ENCODE results near the gene PCNX3.

Gene PCNX3

GRCh38 chr11:65580756-65581155 is 34.8 kb upstream of the PCNX3 start:
- DNase-seq, result no peak

GRCh38 chr11:65581928-65582327 is 33.6 kb upstream of the PCNX3 start:
- DNase-seq, result no peak

GRCh38 chr11:65583589-65583988 is 32.0 kb upstream of the PCNX3 start:
- no peak for DNase-seq

- no peak for DNase-seq
Measured at GRCh38 chr11:65584106-65584505, 31.5 kb upstream of the PCNX3 start.

- DNase-seq, result no peak
Measured at GRCh38 chr11:65584723-65585171, 30.8 kb upstream of the PCNX3 start.

- DNase-seq, result no peak
Measured at GRCh38 chr11:65585396-65586246, 30.0 kb upstream of the PCNX3 start.

- DNase-seq, result no peak
Measured at GRCh38 chr11:65586247-65586630, 29.3 kb upstream of the PCNX3 start.

- DNase-seq, result no peak
Measured at GRCh38 chr11:65586676-65587075, 28.9 kb upstream of the PCNX3 start.

- peak; percentile 13 for DNase-seq
Measured at GRCh38 chr11:65588199-65589054, 27.1 kb upstream of the PCNX3 start.

- DNase-seq, result no peak
Measured at GRCh38 chr11:65589444-65590239, 25.9 kb upstream of the PCNX3 start.

- no peak for DNase-seq
Measured at GRCh38 chr11:65590240-65590738, 25.3 kb upstream of the PCNX3 start.

GRCh38 chr11:65591939-65592857 is 23.4 kb upstream of the PCNX3 start:
- no peak for DNase-seq

- no peak for DNase-seq
Measured at GRCh38 chr11:65592858-65593517, 22.6 kb upstream of the PCNX3 start.

GRCh38 chr11:65593518-65594414 is 21.8 kb upstream of the PCNX3 start:
- DNase-seq, result no peak

- no peak for DNase-seq
Measured at GRCh38 chr11:65595131-65595530, 20.4 kb upstream of the PCNX3 start.

- no peak for DNase-seq
Measured at GRCh38 chr11:65595543-65596281, 19.9 kb upstream of the PCNX3 start, which contains the start of gene KCNK7. Gene KCNK7 (minus strand): TSS chr11:65595800. CDS start chr11:65595772, 28 bp downstream.

GRCh38 chr11:65596520-65596919 is 19.1 kb upstream of the PCNX3 start:
- no peak for DNase-seq

GRCh38 chr11:65598258-65598699 is 17.3 kb upstream of the PCNX3 start:
- DNase-seq, result no peak
